CD4-positive, alpha-beta T cell treated with Interleukin-21 for 1 hour (primary cell): Measurements from ENCODE around the gene RNU11.
"Not testable (repeated sequence)": the region's sequence is repeated elsewhere in the genome, so short reads cannot be mapped to it uniquely, and the experiment has no call there.

Experiments
- DNase-seq: peaks from one replicate; pipeline ENCODE4 v3.0.0-alpha.2; 2020

RNU11 gene

GRCh38 chr1:28666806-28667205, 18.4 kb downstream of the RNU11 start:
- DNase-seq: no peak

GRCh38 chr1:28668191-28668955, 20.0 kb downstream of the RNU11 start, which contains the start of gene GMEB1:
Gene GMEB1, plus strand, starts transcription at chr1:28668784. Its CDS starts 14,829 bp downstream, at chr1:28683613.
- DNase-seq: peak; percentile 87

- peak; percentile 37 for DNase-seq
Measured at GRCh38 chr1:28668956-28669723, 20.7 kb downstream of the RNU11 start.

GRCh38 chr1:28671254-28671780, 22.9 kb downstream of the RNU11 start:
- no peak for DNase-seq

- DNase-seq: not testable (repeated sequence)
Measured at GRCh38 chr1:28672971-28673370, 24.6 kb downstream of the RNU11 start.

GRCh38 chr1:28675924-28676257, 27.5 kb downstream of the RNU11 start:
- no peak for DNase-seq

GRCh38 chr1:28680151-28680550, 31.8 kb downstream of the RNU11 start:
- no peak for DNase-seq

- no peak for DNase-seq
Measured at GRCh38 chr1:28682840-28683239, 34.4 kb downstream of the RNU11 start.

- no peak for DNase-seq
Measured at GRCh38 chr1:28684937-28685336, 36.5 kb downstream of the RNU11 start.

GRCh38 chr1:28691627-28692026, 43.2 kb downstream of the RNU11 start:
- DNase-seq: not testable (repeated sequence)
